GM12878 (cell line): ENCODE data around the gene OPN1SW. TPM values are rescaled to one million over a fixed set of nuclear protein-coding genes. Genes with fewer than 3 reads are reported as not detected.

Experiments
- ATAC-seq: fragments of 200-7000 bp; cut with Tn5 transposase; 3 replicates; pipeline ENCODE4 v1.9.1; 2020; ENCODE audit warnings: mild to moderate bottlenecking, moderate library complexity
- BruUV-seq: library from RNA; stranded (reverse); fragments of 400-500 nt; replicated peaks from 2 replicates; lab custom pipeline; 2021; lab: Mats Ljungman, UMichigan
- CTCF ChIA-PET: fragments of 300-600 bp; sonication (Branson Sonifier 250); formaldehyde crosslinking; extraction: SDS; loops from one replicate; lab custom pipeline; 2021; ENCODE audit warnings: inconsistent platforms; lab: Yijun Ruan, JAX
- POLR2A ChIA-PET: fragments of 350-600 bp; formaldehyde crosslinking; extraction: SDS; loops from one replicate; lab custom pipeline; 2021; ENCODE audit warnings: inconsistent platforms; lab: Charles Lee
- RAD21 ChIA-PET: fragments of 300-600 bp; sonication (Branson Sonifier 250); formaldehyde crosslinking; loops from one replicate; lab custom pipeline; 2023; ENCODE audit warnings: antibody characterized with exemption; ENCODE audit not compliant: unreplicated experiment; lab: Charles Lee
- SMC1A ChIA-PET: fragments of 300-600 bp; sonication (Branson Sonifier 250); formaldehyde crosslinking; loops from one replicate; lab custom pipeline; 2023; ENCODE audit not compliant: unreplicated experiment, uncharacterized antibody; lab: Charles Lee
- DNase-seq: peaks from one replicate; pipeline ENCODE4 v3.0.0-alpha.2; 2011; ENCODE audit warnings: low read depth, low spot score
- FAIRE-seq: peaks from 3 replicates; lab custom pipeline; 2011; peaks lifted over from hg19 to GRCh38; lab: Jason Lieb, UNC
- H2AFZ ChIP-seq: 2 replicates; pipeline ENCODE4 v1.6.0; 2011; ENCODE audit warnings: low read depth, low read length, control low read depth; ENCODE audit not compliant: control insufficient read depth
- H3K27ac ChIP-seq: 2 replicates; pipeline ENCODE4 v1.5.1; 2011; ENCODE audit warnings: control low read depth; ENCODE audit not compliant: control insufficient read depth, insufficient read depth
- H3K27me3 ChIP-seq, 2 experiments: replicated peaks in 1 of 2; 2 replicates each; pipeline versions ENCODE4 v1.6.0 to v1.6.1; 2011; ENCODE audit warnings: low read length in 1 of 2; ENCODE audit not compliant: control insufficient read depth in 2 of 2, insufficient read depth in 2 of 2
- H3K36me3 ChIP-seq, 2 experiments: 2 replicates each; pipeline ENCODE4 v1.5.1; 2011; ENCODE audit warnings: low read length in 1 of 2; ENCODE audit not compliant: control insufficient read depth in 2 of 2, insufficient read depth in 2 of 2
- H3K4me1 ChIP-seq: 2 replicates; pipeline ENCODE4 v1.6.1; 2011; ENCODE audit warnings: mild to moderate bottlenecking, low read length, moderate library complexity, mixed read lengths; ENCODE audit not compliant: control insufficient read depth, insufficient read depth
- H3K4me2 ChIP-seq: 2 replicates; pipeline ENCODE4 v1.6.0; 2011; ENCODE audit warnings: control low read depth; ENCODE audit not compliant: control insufficient read depth, insufficient read depth
- H3K4me3 ChIP-seq: fragments of 200-600 bp; sonication (generic); 2 replicates; pipeline ENCODE4 v1.5.1; 2016
- H3K79me2 ChIP-seq: 2 replicates; pipeline ENCODE4 v1.6.0; 2011; ENCODE audit warnings: low read length; ENCODE audit not compliant: control insufficient read depth, insufficient read depth
- H3K9ac ChIP-seq: 2 replicates; pipeline ENCODE4 v1.8.0; 2011; ENCODE audit warnings: low read length, control low read depth, mixed read lengths; ENCODE audit not compliant: control insufficient read depth, insufficient read depth
- H3K9me3 ChIP-seq: replicated peaks from 3 replicates; pipeline ENCODE4 v1.5.1; 2011; ENCODE audit warnings: mild to moderate bottlenecking, low read length; ENCODE audit not compliant: control insufficient read depth, insufficient read depth
- H4K20me1 ChIP-seq: 2 replicates; pipeline ENCODE4 v1.6.0; 2011; ENCODE audit not compliant: control insufficient read depth, insufficient read depth
- BCL11A ChIP-seq: IDR thresholded peaks from 2 replicates; pipeline ENCODE4 v1.6.1; 2011; ENCODE audit warnings: low read depth, low read length
- MTA2 ChIP-seq: fragments of 450-650 bp; IDR thresholded peaks from 2 replicates; pipeline ENCODE4 v1.6.1; 2016; ENCODE audit warnings: low read depth, mild to moderate bottlenecking, moderate library complexity
- NFYB ChIP-seq: IDR thresholded peaks from 2 replicates; pipeline ENCODE4 v1.6.1; 2011; ENCODE audit warnings: low read depth, mild to moderate bottlenecking, low read length, improper control_type of control experiment, moderate library complexity; ENCODE audit not compliant: insufficient read depth
- TBL1XR1 ChIP-seq: IDR thresholded peaks from 2 replicates; pipeline ENCODE4 v1.6.1; 2012; ENCODE audit warnings: low read depth, low read length, improper control_type of control experiment
- WGBS: methylation state at CpG from one replicate; pipeline ENCODE4 v1.1.6; 2016; ENCODE audit warnings: low lambda C conversion rate; ENCODE audit not compliant: insufficient replicate concordance, insufficient coverage; ENCODE audit errors: missing lambda C conversion rate; 5-methylcytosine and 5-hydroxymethylcytosine counted together
- in situ Hi-C: fragments of 300-500 bp; cut with MboI; formaldehyde crosslinking; loops from 9 replicates; pipeline ENCODE4 v1.14.3; 2018; ENCODE audit warnings: mixed read lengths
- intact Hi-C: fragments of 100-400 bp; cut with micrococcal nuclease; formaldehyde crosslinking; loops from one replicate; pipeline ENCODE4 v1.14.2; 2022; ENCODE audit not compliant: unreplicated experiment
- polyA plus RNA-seq, 11 experiments: library from polyadenylated mRNA; depleted of rRNA in 4 of 11; unstranded in 6 of 11; stranded (reverse) in 5 of 11; fragments of >200 nt; fragmentation: Nextera tagmentation in 4 of 11; fragmentation: Illumina TruSeq in 1 of 11; extraction: Ambion mirVana in 4 of 11; extraction: Trizol in 1 of 11; gene quantifications; 1 replicate in 1 of 11; 2 replicates in 10 of 11; pipeline versions ENCODE4 v1.2.1 to v1.2.3, GENCODE V29; 2011 to 2016; ENCODE audit warnings: inconsistent platforms in 2 of 11, missing spikeins in 2 of 11, low read depth in 1 of 11
- total RNA-seq, 4 experiments: library from RNA; depleted of rRNA in 3 of 4; stranded (reverse); fragments of >200 nt in 3 of 4; fragmentation: Illumina TruSeq in 1 of 4; extraction: Trizol in 1 of 4; gene quantifications; 2 replicates each; pipeline versions ENCODE4 v1.2.1 to v1.2.3, GENCODE V29; 2013 to 2021
- TF ChIP-seq, protein P1 (sequence below): fragments of 150-350 bp; IDR thresholded peaks from 2 replicates; pipeline ENCODE4 v1.6.1; 2016; ENCODE audit warnings: low read depth, low read length

Gene OPN1SW
- total and polyA plus RNA-seq, 10 of the 15 experiments (the other 5 are each of a cell fraction or from before 2014, with no cell fraction given), result 0.11 to 0.35 (median 0.19) TPM; not detected in 6

DNA sequence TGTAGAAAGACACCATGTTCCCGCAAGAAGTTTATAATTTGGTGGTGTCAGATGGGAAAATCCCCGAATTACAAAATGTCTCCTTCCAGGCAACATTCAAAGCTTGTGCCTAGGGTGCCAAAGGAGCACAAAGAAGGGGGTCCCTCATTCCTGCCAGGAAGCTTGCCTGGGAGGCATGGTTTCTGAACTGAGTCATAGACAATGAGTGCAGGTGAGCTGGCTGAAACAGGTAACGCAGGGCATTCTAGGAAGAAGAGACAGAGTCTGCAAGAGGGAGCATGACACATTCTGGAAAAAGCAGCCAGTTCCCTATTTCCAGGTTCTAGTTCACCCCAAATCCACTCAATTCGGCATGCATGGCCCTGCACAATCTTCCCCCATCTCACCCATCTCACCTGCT lies 48.4 kb downstream of the OPN1SW start:
- SMC1A ChIA-PET, result interaction anchor here (0.5 to 1.9 kb wide), 2 partner anchors 35 to 54 kb away, joined by 4 to 5 read pairs; no protein-coding TSS in a partner anchor
- DNase-seq (no peak), FAIRE-seq (no peak), ATAC-seq (no peak)
- no peaks in the 10 kb centered on the region for H3K36me3 ChIP-seq
- H3K9me3 ChIP-seq, result no peaks in the 10 kb centered on the region; the same call in 2 of the 3 replicates
- no peak overlapping the region; the same call in 1 of the 2 replicates for H3K9ac ChIP-seq
- H3K79me2 ChIP-seq, result no peaks in the 10 kb centered on the region
- intact Hi-C loops, result no loop called here
- 56% methylated on average over 4 of the region's 4 CpGs for WGBS
- POLR2A ChIA-PET, result interaction anchor here (1.3 kb wide), 1 partner anchor 9 kb away, joined by 4 read pairs; no protein-coding TSS in a partner anchor
- no peak overlapping the region for H2AFZ ChIP-seq
- H4K20me1 ChIP-seq, result no peaks in the 10 kb centered on the region
- no peaks in the 10 kb centered on the region for H3K4me1 ChIP-seq
- RAD21 ChIA-PET, result no interaction called here
- no peaks in the 10 kb centered on the region; a peak in 1 of 4 replicates for H3K27me3 ChIP-seq
- H3K4me3 ChIP-seq, result no peak overlapping the region
- in situ Hi-C loops, result no loop called here
- no peak for TF ChIP-seq NFYB
- no peak for TF ChIP-seq TBL1XR1
- no peak for TF ChIP-seq MTA2
- no peak for TF ChIP-seq BCL11A
- TF ChIP-seq, protein P1, sequence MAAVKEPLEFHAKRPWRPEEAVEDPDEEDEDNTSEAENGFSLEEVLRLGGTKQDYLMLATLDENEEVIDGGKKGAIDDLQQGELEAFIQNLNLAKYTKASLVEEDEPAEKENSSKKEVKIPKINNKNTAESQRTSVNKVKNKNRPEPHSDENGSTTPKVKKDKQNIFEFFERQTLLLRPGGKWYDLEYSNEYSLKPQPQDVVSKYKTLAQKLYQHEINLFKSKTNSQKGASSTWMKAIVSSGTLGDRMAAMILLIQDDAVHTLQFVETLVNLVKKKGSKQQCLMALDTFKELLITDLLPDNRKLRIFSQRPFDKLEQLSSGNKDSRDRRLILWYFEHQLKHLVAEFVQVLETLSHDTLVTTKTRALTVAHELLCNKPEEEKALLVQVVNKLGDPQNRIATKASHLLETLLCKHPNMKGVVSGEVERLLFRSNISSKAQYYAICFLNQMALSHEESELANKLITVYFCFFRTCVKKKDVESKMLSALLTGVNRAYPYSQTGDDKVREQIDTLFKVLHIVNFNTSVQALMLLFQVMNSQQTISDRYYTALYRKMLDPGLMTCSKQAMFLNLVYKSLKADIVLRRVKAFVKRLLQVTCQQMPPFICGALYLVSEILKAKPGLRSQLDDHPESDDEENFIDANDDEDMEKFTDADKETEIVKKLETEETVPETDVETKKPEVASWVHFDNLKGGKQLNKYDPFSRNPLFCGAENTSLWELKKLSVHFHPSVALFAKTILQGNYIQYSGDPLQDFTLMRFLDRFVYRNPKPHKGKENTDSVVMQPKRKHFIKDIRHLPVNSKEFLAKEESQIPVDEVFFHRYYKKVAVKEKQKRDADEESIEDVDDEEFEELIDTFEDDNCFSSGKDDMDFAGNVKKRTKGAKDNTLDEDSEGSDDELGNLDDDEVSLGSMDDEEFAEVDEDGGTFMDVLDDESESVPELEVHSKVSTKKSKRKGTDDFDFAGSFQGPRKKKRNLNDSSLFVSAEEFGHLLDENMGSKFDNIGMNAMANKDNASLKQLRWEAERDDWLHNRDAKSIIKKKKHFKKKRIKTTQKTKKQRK, result no peak
- H3K4me2 ChIP-seq, result no peak overlapping the region
- CTCF ChIA-PET, result interaction anchor here (1.5 kb wide), 1 partner anchor 14 kb away, joined by 3 read pairs; no protein-coding TSS in a partner anchor
- BruUV-seq, result no TSS peak
- H3K27ac ChIP-seq, result no peak overlapping the region
